ENCODE results near the gene FOSL1. TPM values are rescaled to one million over a fixed set of nuclear protein-coding genes. Genes with fewer than 3 reads are reported as not detected.

The FOSL1 gene
- polyA plus RNA-seq, 3 donors = 2.5 to 28.2 (median 2.5) TPM

DNA sequence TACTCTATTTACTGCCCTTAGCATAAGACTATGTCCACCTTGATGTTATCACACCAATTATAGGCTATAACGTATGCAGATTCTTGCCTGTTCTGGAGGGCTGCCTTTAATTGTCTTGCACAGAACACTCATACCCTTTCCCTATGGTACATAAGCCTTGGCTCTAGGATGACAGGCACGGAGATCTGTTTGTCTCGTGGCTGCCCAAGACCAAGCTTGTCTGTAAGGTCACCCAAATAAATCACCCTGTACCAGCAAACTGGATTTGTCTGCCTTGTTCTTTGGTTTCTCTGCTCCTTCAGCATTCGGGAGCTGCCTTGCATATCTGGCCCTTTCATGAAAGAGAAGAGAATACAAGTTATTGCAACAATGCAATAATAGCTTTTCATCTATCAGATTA is 37.6 kb upstream of the FOSL1 start:
- 58% methylated on average over 3 of the region's 4 CpGs for WGBS (ENCODE audit: insufficient coverage)
- no peak overlapping the region for H3K27ac ChIP-seq (ENCODE audit: low read depth in 1 of 2, low read length in 2 of 2)
- DNase-seq = no peak
- intact Hi-C loops (cut with micrococcal nuclease) = no loop called here
- Mint-ChIP-seq H3K27me3 (ENCODE audit: low read depth in 3 of 3) (peaks cover 1 to 11% (median 1%) of the 10 kb centered on the region in 3 donors), H3K9me3 (peaks cover 0 to 9% (median 0%) of the 10 kb centered on the region in 7 donors), H3K4me3 (no peak overlapping the region), H3K36me3 (no peaks in the 10 kb centered on the region), H3K27ac (no peak overlapping the region), H3K4me1 (peaks cover 33% of the 10 kb centered on the region)
- H3K36me3 ChIP-seq (replicated peaks in 1 of 2; ENCODE audit: control insufficient read depth in 1 of 2, insufficient read depth in 2 of 2, low read length in 2 of 2) = no peaks in the 10 kb centered on the region
- no peaks in the 10 kb centered on the region for H3K9me3 ChIP-seq (replicated peaks in 1 of 2; ENCODE audit: control insufficient read depth in 1 of 2, insufficient read depth in 1 of 2, low read length in 2 of 2)
- TF ChIP-seq, protein P1, sequence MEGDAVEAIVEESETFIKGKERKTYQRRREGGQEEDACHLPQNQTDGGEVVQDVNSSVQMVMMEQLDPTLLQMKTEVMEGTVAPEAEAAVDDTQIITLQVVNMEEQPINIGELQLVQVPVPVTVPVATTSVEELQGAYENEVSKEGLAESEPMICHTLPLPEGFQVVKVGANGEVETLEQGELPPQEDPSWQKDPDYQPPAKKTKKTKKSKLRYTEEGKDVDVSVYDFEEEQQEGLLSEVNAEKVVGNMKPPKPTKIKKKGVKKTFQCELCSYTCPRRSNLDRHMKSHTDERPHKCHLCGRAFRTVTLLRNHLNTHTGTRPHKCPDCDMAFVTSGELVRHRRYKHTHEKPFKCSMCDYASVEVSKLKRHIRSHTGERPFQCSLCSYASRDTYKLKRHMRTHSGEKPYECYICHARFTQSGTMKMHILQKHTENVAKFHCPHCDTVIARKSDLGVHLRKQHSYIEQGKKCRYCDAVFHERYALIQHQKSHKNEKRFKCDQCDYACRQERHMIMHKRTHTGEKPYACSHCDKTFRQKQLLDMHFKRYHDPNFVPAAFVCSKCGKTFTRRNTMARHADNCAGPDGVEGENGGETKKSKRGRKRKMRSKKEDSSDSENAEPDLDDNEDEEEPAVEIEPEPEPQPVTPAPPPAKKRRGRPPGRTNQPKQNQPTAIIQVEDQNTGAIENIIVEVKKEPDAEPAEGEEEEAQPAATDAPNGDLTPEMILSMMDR (IDR thresholded peaks at IDR 0.05) = no peak
- no peak overlapping the region for H3K9ac ChIP-seq (ENCODE audit: insufficient read depth, low read length, poor library complexity, severe bottlenecking)
- H4K20me1 ChIP-seq (ENCODE audit: insufficient read depth, low read length) = no peaks in the 10 kb centered on the region
- H3K79me2 ChIP-seq (ENCODE audit: insufficient read depth, low read length) = no peaks in the 10 kb centered on the region
- no peaks in the 10 kb centered on the region for H3K27me3 ChIP-seq (ENCODE audit: control insufficient read depth in 2 of 2, insufficient read depth in 2 of 2, low read length in 2 of 2)
- no peak overlapping the region for H2AFZ ChIP-seq (ENCODE audit: insufficient read depth, low read depth, low read length, poor library complexity, severe bottlenecking)
- H3K4me1 ChIP-seq (ENCODE audit: control insufficient read depth in 1 of 2, insufficient read depth in 2 of 2, low read length in 2 of 2) = peaks cover 27 to 30% of the 10 kb centered on the region in 2 donors
- no peak overlapping the region for H3K4me3 ChIP-seq (replicated peaks in 1 of 3; ENCODE audit: low read depth in 2 of 3, low read length in 3 of 3)
- H3K4me2 ChIP-seq (replicated peaks; ENCODE audit: extremely low read depth, low read length, poor library complexity, severe bottlenecking) = no peak overlapping the region

DNA sequence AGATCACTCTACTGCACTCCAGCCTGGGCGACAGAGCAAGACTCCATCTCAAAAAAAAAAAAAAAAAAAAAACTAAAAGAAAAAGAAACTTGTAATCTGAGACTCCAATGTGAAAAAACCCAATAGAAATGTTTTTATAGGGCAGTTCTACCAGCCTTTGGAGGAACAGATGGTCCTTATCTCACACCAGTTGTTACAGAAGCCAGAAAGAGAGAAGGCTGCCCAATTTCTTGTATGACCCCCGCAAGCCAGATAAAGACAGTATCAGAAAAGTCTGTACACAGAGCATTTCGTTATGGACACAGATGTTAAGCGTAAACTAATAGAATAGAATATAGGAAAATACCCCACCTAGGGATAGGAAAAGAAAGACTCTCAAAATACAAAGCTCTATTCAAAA is 33.8 kb upstream of the FOSL1 start:
- Histone ChIP-seq H3K79me2 (ENCODE audit: insufficient read depth, low read length) (no peaks in the 10 kb centered on the region), H3K9me3 (replicated peaks in 1 of 2; ENCODE audit: control insufficient read depth in 1 of 2, insufficient read depth in 1 of 2, low read length in 2 of 2) (no peaks in the 10 kb centered on the region), H3K9ac (ENCODE audit: insufficient read depth, low read length, poor library complexity, severe bottlenecking) (no peak overlapping the region), H3K36me3 (replicated peaks in 1 of 2; ENCODE audit: control insufficient read depth in 1 of 2, insufficient read depth in 2 of 2, low read length in 2 of 2) (no peaks in the 10 kb centered on the region), H2AFZ (ENCODE audit: insufficient read depth, low read depth, low read length, poor library complexity, severe bottlenecking) (no peak overlapping the region), H4K20me1 (ENCODE audit: insufficient read depth, low read length) (no peaks in the 10 kb centered on the region), H3K27ac (ENCODE audit: low read depth in 1 of 2, low read length in 2 of 2) (no peak overlapping the region), H3K4me1 (ENCODE audit: control insufficient read depth in 1 of 2, insufficient read depth in 2 of 2, low read length in 2 of 2) (peaks cover 0 to under 1% of the 10 kb centered on the region in 2 donors), H3K27me3 (ENCODE audit: control insufficient read depth in 2 of 2, insufficient read depth in 2 of 2, low read length in 2 of 2) (no peaks in the 10 kb centered on the region), H3K4me2 (replicated peaks; ENCODE audit: extremely low read depth, low read length, poor library complexity, severe bottlenecking) (no peak overlapping the region), H3K4me3 (replicated peaks in 1 of 3; ENCODE audit: low read depth in 2 of 3, low read length in 3 of 3) (no peak overlapping the region)
- intact Hi-C loops (cut with micrococcal nuclease) = no loop called here
- no peaks in the 10 kb centered on the region for H3K36me3 Mint-ChIP-seq
- no CpG with 5 or more reads among the region's 4 CpGs for WGBS (ENCODE audit: insufficient coverage)
- peaks cover 1 to 11% (median 3%) of the 10 kb centered on the region in 3 donors for H3K27me3 Mint-ChIP-seq (ENCODE audit: low read depth in 3 of 3)
- peaks cover 0 to 5% (median 0%) of the 10 kb centered on the region in 7 donors for H3K9me3 Mint-ChIP-seq
- no peak for DNase-seq
- TF ChIP-seq, protein P1 (IDR thresholded peaks at IDR 0.05) = no peak
- H3K27ac Mint-ChIP-seq = no peak overlapping the region
- no peak overlapping the region for H3K4me3 Mint-ChIP-seq
- peaks cover 12% of the 10 kb centered on the region for H3K4me1 Mint-ChIP-seq
